Transverse colon (tissue), 3 donors: Measurements from ENCODE around the gene PI16.

Experiments used
- EP300 ChIP-seq: sonication (generic); formaldehyde crosslinking; IDR thresholded peaks from one replicate; pipeline ENCODE4 v1.6.1; 2017; ENCODE audit warnings: antibody characterized with exemption, low read depth
- TF ChIP-seq, protein P1 (sequence below), 5 experiments: fragments of 200-600 bp in 3 of 5; fragments of 450-650 bp in 2 of 5; sonication (generic) in 3 of 5; IDR thresholded peaks; 1 replicate in 2 of 5; 2 replicates in 3 of 5; pipeline ENCODE4 v1.5.1; 2016 to 2017; ENCODE audit warnings: antibody characterized with exemption in 5 of 5, inconsistent platforms in 3 of 5, mild to moderate bottlenecking in 2 of 5, moderate library complexity in 1 of 5

GRCh38 chr6:36912030-36912454 is 42.5 kb upstream of the PI16 start:
- TF ChIP-seq, protein P1, sequence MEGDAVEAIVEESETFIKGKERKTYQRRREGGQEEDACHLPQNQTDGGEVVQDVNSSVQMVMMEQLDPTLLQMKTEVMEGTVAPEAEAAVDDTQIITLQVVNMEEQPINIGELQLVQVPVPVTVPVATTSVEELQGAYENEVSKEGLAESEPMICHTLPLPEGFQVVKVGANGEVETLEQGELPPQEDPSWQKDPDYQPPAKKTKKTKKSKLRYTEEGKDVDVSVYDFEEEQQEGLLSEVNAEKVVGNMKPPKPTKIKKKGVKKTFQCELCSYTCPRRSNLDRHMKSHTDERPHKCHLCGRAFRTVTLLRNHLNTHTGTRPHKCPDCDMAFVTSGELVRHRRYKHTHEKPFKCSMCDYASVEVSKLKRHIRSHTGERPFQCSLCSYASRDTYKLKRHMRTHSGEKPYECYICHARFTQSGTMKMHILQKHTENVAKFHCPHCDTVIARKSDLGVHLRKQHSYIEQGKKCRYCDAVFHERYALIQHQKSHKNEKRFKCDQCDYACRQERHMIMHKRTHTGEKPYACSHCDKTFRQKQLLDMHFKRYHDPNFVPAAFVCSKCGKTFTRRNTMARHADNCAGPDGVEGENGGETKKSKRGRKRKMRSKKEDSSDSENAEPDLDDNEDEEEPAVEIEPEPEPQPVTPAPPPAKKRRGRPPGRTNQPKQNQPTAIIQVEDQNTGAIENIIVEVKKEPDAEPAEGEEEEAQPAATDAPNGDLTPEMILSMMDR (IDR thresholded peaks at IDR 0.05), result no peak
- no peak for TF ChIP-seq EP300
